HG02884 (cell line): ENCODE results near the gene THEMIS.
"Not testable (repeated sequence)": the region's sequence is repeated elsewhere in the genome, so short reads cannot be mapped to it uniquely, and the experiment has no call there.

Experiments
- ATAC-seq: cut with Tn5 transposase; IDR thresholded peaks from one replicate; pipeline ENCODE4 v1.9.1; 2021; ENCODE audit warnings: mild to moderate bottlenecking, moderate library complexity; ENCODE audit not compliant: unreplicated experiment

THEMIS gene

DNA sequence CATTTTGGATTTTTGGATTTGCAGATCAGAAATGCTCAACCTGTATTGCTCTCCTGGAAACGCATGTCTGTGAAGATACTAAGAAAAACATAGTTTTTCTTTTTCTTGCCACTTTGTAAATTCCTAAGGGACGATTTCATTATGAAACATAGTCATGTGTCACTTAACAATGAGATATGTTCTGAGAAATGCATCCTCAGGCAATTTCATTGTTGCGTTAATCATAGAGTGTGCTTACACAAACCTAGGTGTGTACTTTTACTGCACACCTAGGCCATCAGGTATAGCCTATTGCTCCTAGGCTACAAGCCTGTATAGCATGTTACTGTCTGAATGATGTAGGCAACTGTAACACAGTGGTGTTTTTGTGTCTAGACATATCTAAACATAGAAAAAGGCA is 13.4 kb upstream of the THEMIS start:
- no peak for ATAC-seq

DNA sequence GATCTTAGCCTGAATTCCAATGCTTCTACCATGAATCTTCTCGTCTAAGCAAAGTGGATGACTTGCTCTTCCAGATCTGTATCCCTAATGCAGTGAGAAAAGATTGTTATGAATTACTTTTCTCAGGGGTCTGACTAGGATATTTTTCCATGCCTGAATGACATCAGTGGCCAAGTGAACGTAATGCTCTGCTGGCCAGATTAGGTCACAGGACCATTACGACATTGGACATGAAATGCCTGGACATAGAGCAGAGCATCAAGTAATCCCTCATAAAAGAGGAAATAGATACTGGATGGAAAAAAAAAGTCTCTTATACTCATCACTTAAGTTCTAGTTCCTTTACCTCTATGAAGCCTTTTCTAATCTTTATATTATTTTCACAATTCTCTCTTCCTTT is 12.1 kb upstream of the THEMIS start:
- ATAC-seq: no peak

GRCh38 chr6:127907960-127908640 is 7.2 kb upstream of the THEMIS start:
- peak; percentile 80 for ATAC-seq

DNA sequence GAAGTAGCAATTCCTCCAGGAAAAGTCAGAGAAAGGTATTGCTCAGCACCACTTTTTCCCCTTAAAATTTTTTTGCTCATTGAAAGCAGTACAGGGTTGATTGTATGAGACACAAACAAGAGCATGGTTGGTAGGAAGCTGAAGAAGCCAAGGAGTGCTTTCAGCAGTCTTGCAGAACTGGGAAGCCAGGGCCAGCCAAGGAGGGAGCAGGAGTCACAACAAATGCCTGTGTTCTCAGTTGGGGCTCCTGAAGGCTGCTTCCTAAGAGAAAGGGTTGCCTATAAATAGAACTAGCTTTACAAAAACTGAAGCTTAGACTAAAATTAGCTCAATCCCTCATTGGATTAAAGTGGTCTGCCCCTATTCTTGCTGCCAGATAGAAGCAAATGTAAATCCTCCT is 3.3 kb upstream of the THEMIS start:
- ATAC-seq: no peak

GRCh38 chr6:127902933-127903332 is 2.1 kb upstream of the THEMIS start:
- ATAC-seq: no peak

DNA sequence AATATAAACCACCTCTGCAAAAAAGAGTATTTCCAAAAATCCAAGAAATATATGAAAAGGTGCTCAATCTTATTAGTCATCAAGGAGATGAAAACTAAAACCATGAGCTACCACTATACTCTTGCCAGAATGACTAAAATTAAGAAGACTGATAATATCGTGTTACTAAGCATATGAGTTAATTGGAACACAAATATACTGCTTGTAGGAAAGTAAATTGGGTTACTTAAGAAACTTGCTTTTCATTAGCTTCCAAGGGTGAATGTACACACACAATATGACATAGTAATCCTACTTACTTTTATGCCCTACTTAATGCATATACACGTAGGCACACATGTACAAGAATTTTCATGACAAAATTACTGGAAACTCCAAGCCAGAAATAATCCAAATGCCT is 3.4 kb downstream of the THEMIS start:
- ATAC-seq: no peak

- ATAC-seq: no peak
These were observed 6.8 kb downstream of the THEMIS start for GRCh38 chr6:127894051-127894450.

GRCh38 chr6:127893541-127893940 is 7.3 kb downstream of the THEMIS start:
- ATAC-seq: no peak

DNA sequence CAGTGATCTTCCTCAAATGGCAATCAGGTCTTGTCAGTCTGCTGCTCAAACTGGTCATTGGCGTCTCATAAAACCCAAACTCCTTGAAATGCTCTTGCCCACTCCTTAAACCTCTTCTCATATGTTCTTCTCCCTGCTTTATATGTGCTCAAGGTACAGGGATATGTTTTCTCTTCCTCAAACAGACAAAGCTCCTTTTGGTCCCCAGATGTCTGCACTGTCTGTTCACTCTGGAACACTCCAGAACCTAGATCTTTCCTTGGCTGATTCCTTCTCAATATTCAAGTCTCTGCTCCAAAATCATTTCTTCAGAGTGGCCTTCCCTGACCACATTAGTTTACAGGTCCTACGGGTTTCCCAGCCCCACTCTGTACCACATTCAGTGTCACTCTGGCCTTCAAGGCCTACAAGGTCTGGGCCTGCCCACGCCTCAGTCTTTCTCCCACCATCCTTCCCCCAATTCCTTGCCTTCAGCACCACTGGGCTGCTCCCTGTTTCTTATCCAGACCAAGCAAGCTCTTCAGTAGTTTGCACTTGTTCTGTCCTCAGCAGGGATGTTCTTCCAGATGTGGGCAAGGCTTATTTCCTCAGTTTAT is 9.0 kb downstream of the THEMIS start:
- ATAC-seq: no peak

DNA sequence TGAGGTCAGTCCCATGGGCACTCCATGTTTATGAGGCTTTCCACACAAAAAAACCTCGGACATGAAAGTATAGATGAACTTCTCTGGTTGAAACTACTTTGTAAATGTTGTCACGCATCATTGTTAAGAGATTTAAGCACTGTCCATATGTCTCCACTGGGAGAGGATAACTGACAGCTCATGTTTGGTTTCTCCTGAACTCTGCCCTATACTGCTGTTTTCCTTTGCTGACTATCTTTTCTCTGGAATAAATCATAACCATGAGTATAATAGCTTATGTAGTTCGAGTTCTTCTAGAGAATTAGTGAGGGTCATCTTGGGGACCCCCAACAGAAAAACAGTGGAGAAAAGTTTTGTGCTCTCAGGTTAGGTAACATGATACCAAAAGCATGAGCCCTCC is 14.3 kb downstream of the THEMIS start:
- ATAC-seq: no peak

- ATAC-seq: no peak
These were observed 16.7 kb downstream of the THEMIS start for GRCh38 chr6:127884134-127884533.

- ATAC-seq: not testable (repeated sequence)
These were observed 18.9 kb downstream of the THEMIS start for GRCh38 chr6:127881949-127882348.

- ATAC-seq: no peak
These were observed 20.4 kb downstream of the THEMIS start for GRCh38 chr6:127880429-127880828.

GRCh38 chr6:127879685-127880084 is 21.2 kb downstream of the THEMIS start:
- no peak for ATAC-seq

DNA sequence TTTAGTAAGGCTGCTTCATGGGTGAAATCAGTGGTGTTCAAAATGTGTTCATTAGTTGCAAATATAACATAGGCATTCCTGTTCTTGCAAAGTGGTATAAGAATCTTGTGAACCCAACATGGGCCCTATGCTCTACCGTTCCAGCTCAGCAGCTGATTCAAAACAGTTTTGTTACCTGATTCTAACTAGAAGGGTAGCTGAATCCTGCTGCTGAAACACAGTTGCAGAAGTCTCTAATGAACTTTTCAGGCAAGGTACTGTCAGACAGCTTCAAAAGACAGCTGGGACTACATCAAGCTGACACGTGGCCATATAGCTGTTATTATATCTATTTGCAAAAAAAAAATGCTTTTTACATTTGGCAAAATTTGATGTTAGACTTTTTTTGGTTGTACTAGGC is 22.7 kb downstream of the THEMIS start:
- no peak for ATAC-seq

GRCh38 chr6:127877231-127877630 is 23.6 kb downstream of the THEMIS start:
- ATAC-seq: no peak

DNA sequence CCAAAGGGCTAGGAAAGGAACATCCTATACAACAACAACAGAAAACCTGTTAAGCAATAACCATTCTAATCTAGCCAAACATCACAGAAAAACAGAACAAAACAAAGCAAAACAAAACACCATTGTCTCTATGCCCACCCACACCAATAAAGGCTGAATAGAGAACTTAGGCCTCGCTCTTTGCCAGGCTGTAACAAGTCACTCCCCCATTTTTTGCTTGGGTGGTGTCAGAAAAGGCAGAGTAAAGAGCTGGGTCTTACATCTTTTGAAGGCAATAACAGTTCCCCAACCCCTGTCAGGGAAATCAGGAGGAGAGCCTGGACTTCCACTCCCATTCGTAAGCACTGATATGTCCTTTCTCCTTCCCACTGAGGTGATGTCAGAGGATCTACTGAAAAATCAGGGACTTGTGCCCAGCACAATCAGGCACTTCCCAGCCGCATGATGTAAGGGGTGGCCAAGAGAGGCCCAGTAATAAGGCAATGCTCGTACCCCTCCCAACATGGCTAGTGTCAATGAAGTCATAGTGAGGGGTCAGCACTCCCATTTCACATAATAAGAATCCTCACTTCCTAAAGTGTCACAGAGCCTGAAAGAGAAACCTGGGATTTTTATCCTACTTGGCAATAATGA is 31.0 kb downstream of the THEMIS start:
- no peak for ATAC-seq

- ATAC-seq: no peak
These were observed 31.7 kb downstream of the THEMIS start for GRCh38 chr6:127869183-127869582.

DNA sequence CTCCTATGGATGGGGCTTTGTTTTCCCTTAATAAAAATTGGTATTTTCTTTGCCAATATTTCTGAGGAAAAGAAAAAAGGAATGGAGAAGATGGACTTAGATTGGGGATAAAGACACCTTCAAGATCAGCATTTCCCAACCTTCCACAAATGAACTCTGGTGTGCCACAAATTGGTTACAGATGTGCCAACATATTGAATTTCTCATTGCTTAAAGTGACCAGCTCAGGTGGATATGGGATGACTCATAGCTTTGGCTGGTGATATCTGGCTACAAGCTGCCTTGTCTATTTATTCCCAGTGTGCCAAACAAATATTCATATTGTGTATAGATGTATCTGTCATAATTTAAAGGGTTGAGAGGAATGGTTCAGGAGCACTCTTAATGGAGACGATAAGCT is 32.5 kb downstream of the THEMIS start:
- no peak for ATAC-seq

DNA sequence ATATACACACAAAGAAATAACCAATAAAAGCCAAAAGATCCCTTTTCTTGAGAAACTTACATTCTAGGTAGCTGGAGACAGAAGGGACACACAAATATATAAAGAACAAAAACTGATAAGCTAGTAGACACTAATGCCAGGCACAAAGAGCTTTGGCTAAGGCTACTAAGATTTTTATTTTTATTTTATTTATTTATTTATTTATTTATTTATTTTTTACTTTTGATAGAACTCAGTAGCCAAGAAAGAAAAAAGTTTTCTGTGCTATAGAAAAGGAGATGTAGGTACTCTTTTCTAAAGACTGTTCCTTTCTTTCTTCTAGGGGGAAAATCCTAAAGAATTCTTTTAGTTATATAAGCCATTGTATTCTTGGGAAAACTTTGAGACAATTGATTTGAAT is 34.1 kb downstream of the THEMIS start:
- no peak for ATAC-seq

DNA sequence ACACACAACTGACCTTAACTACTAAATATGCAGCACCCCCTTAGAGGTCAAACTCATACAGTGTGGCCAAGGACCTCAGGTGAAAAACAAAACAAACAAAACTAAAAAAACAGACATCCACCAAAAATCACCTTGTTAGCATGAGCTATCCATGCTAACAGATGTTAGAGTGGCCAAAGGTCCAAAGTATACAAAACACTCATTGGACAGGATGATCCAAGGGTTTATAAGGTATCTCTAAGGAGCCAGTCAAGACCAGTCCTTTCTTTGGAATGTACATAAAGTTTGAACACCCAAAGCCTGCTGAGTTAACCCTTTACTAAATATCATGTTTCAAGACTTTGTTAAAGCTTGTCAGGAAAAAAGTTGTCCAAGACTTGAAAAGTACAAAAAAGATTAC is 35.8 kb downstream of the THEMIS start:
- ATAC-seq: no peak

DNA sequence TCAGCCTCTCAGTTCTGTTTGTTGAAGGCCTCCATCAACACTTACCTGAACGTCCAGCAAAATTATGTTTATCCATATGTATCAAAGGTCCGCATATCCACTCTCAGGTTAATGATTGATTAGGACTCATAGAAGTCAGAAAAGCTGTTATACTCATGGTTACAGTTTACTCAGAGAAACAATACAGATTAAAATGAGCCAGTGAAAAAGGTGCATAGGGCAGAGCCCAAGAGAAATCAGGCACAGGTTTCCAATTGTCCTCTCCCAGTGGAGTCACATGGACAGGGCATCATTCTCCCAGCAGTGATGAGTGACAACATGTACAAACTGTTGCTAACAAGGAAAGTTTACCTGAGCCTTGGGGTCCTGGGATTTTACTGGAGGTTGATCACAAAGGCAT is 36.2 kb downstream of the THEMIS start:
- ATAC-seq: no peak

DNA sequence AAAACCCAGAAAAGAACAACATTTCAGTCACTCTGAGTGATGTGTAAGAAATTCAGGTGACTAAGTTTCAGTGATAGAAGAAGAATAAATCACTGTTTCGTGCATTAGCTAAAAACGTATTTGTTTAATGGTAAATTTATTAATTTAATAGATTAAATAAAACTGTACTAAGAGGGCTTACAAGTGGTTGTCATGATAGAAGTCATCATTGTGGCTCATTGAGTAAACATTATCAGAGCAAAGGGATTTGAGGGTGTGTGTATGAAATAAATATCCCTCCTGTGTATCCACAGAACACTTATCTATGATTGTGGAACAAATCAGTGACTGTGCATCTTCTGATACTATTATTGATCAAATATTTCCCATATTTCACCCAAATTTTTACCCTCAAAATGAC is 40.1 kb downstream of the THEMIS start:
- no peak for ATAC-seq
